ENCODE measurements around the gene SMG7. TPM values are rescaled to one million over a fixed set of nuclear protein-coding genes. Genes with fewer than 3 reads are reported as not detected.

SMG7 gene
- total and polyA plus RNA-seq, 2 of the 4 experiments (the other 2 are of a cell fraction): 18.1 to 22.6 TPM

DNA sequence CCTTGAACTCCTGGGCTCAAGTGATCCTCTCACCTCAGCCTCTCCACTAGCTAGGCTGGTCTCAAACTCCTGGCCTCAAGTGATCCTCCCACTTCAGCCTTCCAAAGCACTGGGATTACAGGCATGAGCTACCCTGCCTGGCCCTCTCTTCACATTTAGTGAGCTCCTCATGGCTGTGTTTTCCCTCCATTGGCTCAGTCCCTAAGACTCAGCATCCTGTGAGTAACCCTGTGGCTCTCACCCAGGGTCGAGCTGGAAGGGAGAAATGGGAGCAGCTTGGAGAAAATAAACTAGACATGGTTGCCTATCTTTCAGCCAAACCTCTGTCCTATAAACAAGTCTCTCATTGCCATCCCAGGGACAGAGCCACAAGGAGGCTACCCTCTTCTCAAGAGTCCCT is 100.4 kb downstream of the SMG7 start:
- no peak overlapping the region for H2AK9ac ChIP-seq (replicated peaks; ENCODE audit: low read depth, low read length, poor library complexity)
- H3K4me1 ChIP-seq (ENCODE audit: control insufficient read depth, insufficient read depth, low read length): peaks cover 7% of the 10 kb centered on the region
- H3K9me1 ChIP-seq (ENCODE audit: insufficient read depth, low read length): peaks cover 5% of the 10 kb centered on the region
- no peaks in the 10 kb centered on the region for H4K20me1 ChIP-seq (ENCODE audit: insufficient read depth, low read length)
- no peak overlapping the region for H4K91ac ChIP-seq (ENCODE audit: insufficient read depth, low read depth, low read length)
- no peak overlapping the region for H3K4ac ChIP-seq (ENCODE audit: low read depth, low read length)
- H3K27me3 ChIP-seq (ENCODE audit: control insufficient read depth, insufficient read depth, low read length): peaks cover 4% of the 10 kb centered on the region
- no peak overlapping the region for H2BK15ac ChIP-seq (ENCODE audit: low read depth, low read length)
- H3K9me3 ChIP-seq (ENCODE audit: control insufficient read depth, insufficient read depth, low read length): no peaks in the 10 kb centered on the region
- H3K56ac ChIP-seq (ENCODE audit: extremely low read depth, insufficient read depth, low read length): no peak overlapping the region
- ChIA-PET CTCF (no interaction called here), POLR2A (ENCODE audit: unreplicated experiment) (no interaction called here)
- ATAC-seq (ENCODE audit: low read depth): no peak
- H4K8ac ChIP-seq (ENCODE audit: low read depth in 2 of 2, low read length in 2 of 2): no peak overlapping the region
- H3K18ac ChIP-seq (ENCODE audit: low read depth, low read length): no peak overlapping the region
- H3K4me3 ChIP-seq (ENCODE audit: insufficient read depth, low read depth, low read length): no peak overlapping the region
- H3K14ac ChIP-seq (replicated peaks; ENCODE audit: low read depth, low read length): no peak overlapping the region
- H3K27ac ChIP-seq (ENCODE audit: insufficient read depth, low read length): no peak overlapping the region
- no TSS peak for BruUV-seq (replicated peaks)
- H3K79me1 ChIP-seq (ENCODE audit: low read depth in 1 of 2, low read length in 2 of 2): no peaks in the 10 kb centered on the region
- no peaks in the 10 kb centered on the region for H3K36me3 ChIP-seq (ENCODE audit: control insufficient read depth, insufficient read depth, low read length)
- H3K9ac ChIP-seq (ENCODE audit: low read depth, low read length): no peak overlapping the region
- TF ChIP-seq RCOR1 (IDR thresholded peaks at IDR 0.05; ENCODE audit: insufficient replicate concordance, low read length) (no peak), RAD21 (IDR thresholded peaks at IDR 0.05; ENCODE audit: low read length) (no peak), CEBPB (IDR thresholded peaks at IDR 0.05; ENCODE audit: low read depth, low read length) (no peak)
- TF ChIP-seq, protein P1, sequence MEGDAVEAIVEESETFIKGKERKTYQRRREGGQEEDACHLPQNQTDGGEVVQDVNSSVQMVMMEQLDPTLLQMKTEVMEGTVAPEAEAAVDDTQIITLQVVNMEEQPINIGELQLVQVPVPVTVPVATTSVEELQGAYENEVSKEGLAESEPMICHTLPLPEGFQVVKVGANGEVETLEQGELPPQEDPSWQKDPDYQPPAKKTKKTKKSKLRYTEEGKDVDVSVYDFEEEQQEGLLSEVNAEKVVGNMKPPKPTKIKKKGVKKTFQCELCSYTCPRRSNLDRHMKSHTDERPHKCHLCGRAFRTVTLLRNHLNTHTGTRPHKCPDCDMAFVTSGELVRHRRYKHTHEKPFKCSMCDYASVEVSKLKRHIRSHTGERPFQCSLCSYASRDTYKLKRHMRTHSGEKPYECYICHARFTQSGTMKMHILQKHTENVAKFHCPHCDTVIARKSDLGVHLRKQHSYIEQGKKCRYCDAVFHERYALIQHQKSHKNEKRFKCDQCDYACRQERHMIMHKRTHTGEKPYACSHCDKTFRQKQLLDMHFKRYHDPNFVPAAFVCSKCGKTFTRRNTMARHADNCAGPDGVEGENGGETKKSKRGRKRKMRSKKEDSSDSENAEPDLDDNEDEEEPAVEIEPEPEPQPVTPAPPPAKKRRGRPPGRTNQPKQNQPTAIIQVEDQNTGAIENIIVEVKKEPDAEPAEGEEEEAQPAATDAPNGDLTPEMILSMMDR (conservative IDR thresholded peaks at IDR 0.05; ENCODE audit: low read depth, low read length): no peak
- no CpG with 5 or more reads among the region's 1 CpG for WGBS, 2 experiments (ENCODE audit: extremely low coverage in 2 of 2, insufficient read length in 1 of 2)
- peak; percentile 23 for DNase-seq
- no peak overlapping the region for H3K4me2 ChIP-seq (ENCODE audit: low read depth, low read length)
- no peak overlapping the region for H2BK5ac ChIP-seq (ENCODE audit: low read depth, low read length, poor library complexity, severe bottlenecking)
- H2AFZ ChIP-seq (replicated peaks; ENCODE audit: low read length, poor library complexity): no peak overlapping the region
- no peak overlapping the region for H4K5ac ChIP-seq (ENCODE audit: low read depth, low read length)
- H2AK5ac ChIP-seq (ENCODE audit: low read depth, low read length): no peak overlapping the region
- in situ Hi-C loops (cut with MboI; ENCODE audit: low sequenced_read_pairs): no loop called here
- no peak overlapping the region for H2BK120ac ChIP-seq (ENCODE audit: low read depth, low read length)
- intact Hi-C loops (cut with micrococcal nuclease): no loop called here
- H3K23ac ChIP-seq (ENCODE audit: low read depth, low read length): no peak overlapping the region
- dilution Hi-C loops (cut with HindIII; ENCODE audit: low sequenced_read_pairs, unreplicated experiment): no loop called here
- no peak overlapping the region for H2BK20ac ChIP-seq (ENCODE audit: low read depth, low read length)

Data from IMR-90 (cell line).